HG03066 (cell line): ENCODE data around the gene PDE4D.

Experiments used
- ATAC-seq: cut with Tn5 transposase; IDR thresholded peaks from one replicate; pipeline ENCODE4 v1.9.1; 2021; ENCODE audit warnings: low read depth; ENCODE audit not compliant: unreplicated experiment

PDE4D gene

GRCh38 chr5:58933891-58934628 is 959.5 kb downstream of the PDE4D start:
- no peak for ATAC-seq

GRCh38 chr5:58932057-58932612 is 961.4 kb downstream of the PDE4D start:
- no peak for ATAC-seq

- ATAC-seq: no peak
Observed at GRCh38 chr5:58930520-58930919, 963.0 kb downstream of the PDE4D start.

- no peak for ATAC-seq
Observed at GRCh38 chr5:58929726-58930125, 963.8 kb downstream of the PDE4D start.

- ATAC-seq: no peak
Observed at GRCh38 chr5:58927938-58928337, 965.6 kb downstream of the PDE4D start.

- ATAC-seq: no peak
Observed at GRCh38 chr5:58927181-58927580, 966.3 kb downstream of the PDE4D start.

- ATAC-seq: no peak
Observed at GRCh38 chr5:58926541-58926935, 967.0 kb downstream of the PDE4D start.

GRCh38 chr5:58925627-58926540 is 967.6 kb downstream of the PDE4D start:
- ATAC-seq: no peak

- ATAC-seq: no peak
Observed at GRCh38 chr5:58924306-58924705, 969.2 kb downstream of the PDE4D start.

- no peak for ATAC-seq
Observed at GRCh38 chr5:58923355-58923754, 970.2 kb downstream of the PDE4D start.

- no peak for ATAC-seq
Observed at GRCh38 chr5:58922461-58923171, 970.9 kb downstream of the PDE4D start.

GRCh38 chr5:58921159-58921558 is 972.4 kb downstream of the PDE4D start:
- no peak for ATAC-seq

GRCh38 chr5:58919833-58920232 is 973.7 kb downstream of the PDE4D start:
- no peak for ATAC-seq
